Right atrium auricular region (tissue), 2 donors: Measurements from ENCODE around the gene MICAL3. TPM values are rescaled to one million over a fixed set of nuclear protein-coding genes. Genes with fewer than 3 reads are reported as not detected.
A peak's percentile ranks its signal among the peaks of the same experiment; 100 is the strongest.

ENCODE experiments used
- DNase-seq: peaks from one replicate; pipeline ENCODE4 v3.0.0-alpha.2; 2019; ENCODE audit warnings: low spot score
- H3K27ac ChIP-seq, 2 donors: fragments of 200-600 bp; sonication (generic); 1 replicate in 1 of 2; 2 replicates in 1 of 2; pipeline ENCODE4 v1.5.1; 2016 to 2019
- H3K27me3 ChIP-seq, 2 donors: fragments of 200-600 bp; sonication (generic); one replicate each; pipeline versions ENCODE4 v1.5.1 to v1.6.0; 2017 to 2019
- H3K36me3 ChIP-seq: fragments of 200-600 bp; sonication (generic); one replicate; pipeline ENCODE4 v1.5.1; 2016
- H3K4me1 ChIP-seq, 2 donors: fragments of 200-600 bp; sonication (generic); one replicate each; pipeline versions ENCODE4 v1.5.1 to v1.6.0; 2017 to 2019
- H3K4me3 ChIP-seq, 2 donors: fragments of 200-600 bp; sonication (generic); 1 replicate in 1 of 2; 2 replicates in 1 of 2; pipeline ENCODE4 v1.5.1; 2017 to 2019; ENCODE audit warnings: mild to moderate bottlenecking in 1 of 2, moderate library complexity in 1 of 2
- H3K9me3 ChIP-seq, 2 donors: fragments of 200-600 bp; sonication (generic); one replicate each; pipeline ENCODE4 v1.5.1; 2019
- total RNA-seq, 2 donors: library from RNA; depleted of rRNA; stranded (reverse); fragments of >200 nt; gene quantifications; one replicate each; pipeline ENCODE4 v1.1.0, GENCODE V29; 2016
- TF ChIP-seq, protein P1 (sequence below), 2 donors: fragments of 200-600 bp; sonication (generic); IDR thresholded peaks; one replicate each; pipeline ENCODE4 v1.5.1; 2019; ENCODE audit warnings: antibody characterized with exemption in 2 of 2

The MICAL3 gene
- total RNA-seq, 2 donors from 2014 or later: 42.5 to 45.1 TPM

GRCh38 chr22:17916226-17916889 lies 108.0 kb downstream of the MICAL3 start:
- TF ChIP-seq, protein P1, sequence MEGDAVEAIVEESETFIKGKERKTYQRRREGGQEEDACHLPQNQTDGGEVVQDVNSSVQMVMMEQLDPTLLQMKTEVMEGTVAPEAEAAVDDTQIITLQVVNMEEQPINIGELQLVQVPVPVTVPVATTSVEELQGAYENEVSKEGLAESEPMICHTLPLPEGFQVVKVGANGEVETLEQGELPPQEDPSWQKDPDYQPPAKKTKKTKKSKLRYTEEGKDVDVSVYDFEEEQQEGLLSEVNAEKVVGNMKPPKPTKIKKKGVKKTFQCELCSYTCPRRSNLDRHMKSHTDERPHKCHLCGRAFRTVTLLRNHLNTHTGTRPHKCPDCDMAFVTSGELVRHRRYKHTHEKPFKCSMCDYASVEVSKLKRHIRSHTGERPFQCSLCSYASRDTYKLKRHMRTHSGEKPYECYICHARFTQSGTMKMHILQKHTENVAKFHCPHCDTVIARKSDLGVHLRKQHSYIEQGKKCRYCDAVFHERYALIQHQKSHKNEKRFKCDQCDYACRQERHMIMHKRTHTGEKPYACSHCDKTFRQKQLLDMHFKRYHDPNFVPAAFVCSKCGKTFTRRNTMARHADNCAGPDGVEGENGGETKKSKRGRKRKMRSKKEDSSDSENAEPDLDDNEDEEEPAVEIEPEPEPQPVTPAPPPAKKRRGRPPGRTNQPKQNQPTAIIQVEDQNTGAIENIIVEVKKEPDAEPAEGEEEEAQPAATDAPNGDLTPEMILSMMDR (IDR thresholded peaks at IDR 0.05): no peak
- Histone ChIP-seq H3K4me3 (no peak overlapping the region), H3K9me3 (no peaks in the 10 kb centered on the region), H3K27me3 (no peaks in the 10 kb centered on the region), H3K4me1 (peaks cover 0 to 77% of the 10 kb centered on the region in 2 donors), H3K36me3 (no peaks in the 10 kb centered on the region), H3K27ac (peak overlapping the region; percentile 87 to 94)
- DNase-seq: no peak

DNA sequence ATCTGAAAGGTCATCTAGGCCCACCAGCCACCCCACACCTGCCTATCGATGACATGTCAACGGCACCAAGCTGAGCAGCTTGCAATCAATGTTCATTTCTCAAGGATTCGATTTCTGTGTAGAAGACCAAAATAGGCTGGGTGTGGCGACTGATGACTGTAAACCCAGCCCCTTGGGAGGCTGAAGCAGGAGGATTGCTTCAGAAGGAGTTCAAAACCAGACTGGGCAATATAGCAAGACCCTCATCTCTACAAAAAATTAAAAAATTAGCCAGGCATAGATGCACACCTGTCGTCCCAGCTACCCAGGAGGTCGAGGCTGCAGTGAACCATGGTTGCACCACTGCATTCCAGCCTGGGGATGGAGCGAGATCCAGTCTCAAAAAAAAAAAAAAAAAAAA lies 108.7 kb downstream of the MICAL3 start:
- Histone ChIP-seq H3K4me1 (peaks cover 0 to 77% of the 10 kb centered on the region in 2 donors), H3K27ac (peak overlapping the region; percentile 87 to 94)
- DNase-seq: no peak

DNA sequence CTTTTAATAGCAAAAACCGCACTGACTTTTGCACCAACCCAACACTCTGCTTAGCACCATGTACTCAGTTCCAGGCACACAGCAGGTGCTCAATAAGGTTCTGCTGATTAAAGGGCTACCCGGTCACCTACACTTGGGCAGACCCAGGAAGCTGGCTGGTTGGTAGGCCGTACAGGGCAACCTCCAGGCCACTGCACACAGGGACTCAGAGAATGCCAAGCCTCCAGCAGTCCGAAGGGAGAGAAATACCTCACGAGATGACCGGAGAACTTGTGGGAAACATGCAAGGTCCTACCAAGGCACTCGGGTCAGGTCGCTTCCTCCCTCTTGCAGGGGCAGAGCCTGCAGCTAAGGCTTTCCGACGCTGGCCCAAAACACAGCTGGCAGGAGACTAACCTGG lies 109.2 kb downstream of the MICAL3 start:
- Histone ChIP-seq H3K4me1 (peaks cover 0 to 77% of the 10 kb centered on the region in 2 donors), H3K36me3 (no peaks in the 10 kb centered on the region), H3K27ac (peak overlapping the region; percentile 87 to 94), H3K4me3 (no peak overlapping the region), H3K9me3 (no peaks in the 10 kb centered on the region), H3K27me3 (no peaks in the 10 kb centered on the region)
- no peak for DNase-seq
- TF ChIP-seq, protein P1 (IDR thresholded peaks at IDR 0.05): no peak

More for the DNA sequence above, 108.7 kb downstream of the MICAL3 start:
- TF ChIP-seq, protein P1 (IDR thresholded peaks at IDR 0.05): no peak
- Histone ChIP-seq H3K4me3 (no peak overlapping the region), H3K27me3 (no peaks in the 10 kb centered on the region), H3K9me3 (no peaks in the 10 kb centered on the region), H3K36me3 (no peaks in the 10 kb centered on the region)

GRCh38 chr22:17914474-17914873 lies 109.9 kb downstream of the MICAL3 start:
- no peaks in the 10 kb centered on the region for H3K9me3 ChIP-seq
- TF ChIP-seq, protein P1 (IDR thresholded peaks at IDR 0.05): no peak
- peak overlapping the region; percentile 87 to 94 for H3K27ac ChIP-seq
- H3K27me3 ChIP-seq: no peaks in the 10 kb centered on the region
- H3K4me1 ChIP-seq: peaks cover 0 to 77% of the 10 kb centered on the region in 2 donors
- DNase-seq: no peak
- no peak overlapping the region for H3K4me3 ChIP-seq
- H3K36me3 ChIP-seq: no peaks in the 10 kb centered on the region

DNA sequence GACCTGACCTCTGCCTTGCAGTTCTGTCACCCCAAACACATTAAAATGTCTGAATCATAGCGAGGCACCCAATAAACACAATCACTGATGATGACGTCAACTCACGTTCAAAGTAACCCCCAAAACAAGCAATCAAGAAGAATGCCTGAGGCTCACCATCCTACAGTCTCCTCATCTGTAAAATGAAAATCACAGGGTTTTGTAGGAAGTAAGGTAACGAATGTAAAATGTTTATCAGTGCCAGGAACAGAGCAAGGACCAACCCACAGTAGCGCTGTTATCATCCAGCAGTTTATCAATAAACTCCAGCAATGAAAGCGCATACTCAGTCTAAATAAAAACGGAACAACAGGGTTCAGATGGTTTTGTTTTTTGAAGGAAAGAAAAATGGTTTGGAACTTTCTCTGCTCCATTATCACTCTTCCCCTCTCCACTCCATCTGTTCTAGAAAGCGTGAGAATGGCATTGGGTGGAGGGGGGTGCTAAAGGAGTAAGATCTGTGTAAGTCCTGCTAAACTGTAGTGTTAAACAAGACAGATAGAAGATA lies 110.5 kb downstream of the MICAL3 start:
- Histone ChIP-seq H3K27ac (peak overlapping the region; percentile 87 to 94), H3K36me3 (no peaks in the 10 kb centered on the region), H3K27me3 (no peaks in the 10 kb centered on the region), H3K4me1 (peaks cover 0 to 77% of the 10 kb centered on the region in 2 donors), H3K4me3 (no peak overlapping the region), H3K9me3 (no peaks in the 10 kb centered on the region)
- TF ChIP-seq, protein P1 (IDR thresholded peaks at IDR 0.05): no peak
- no peak for DNase-seq
